ENCODE data around the gene SYNE4. TPM values are rescaled to one million over a fixed set of nuclear protein-coding genes. Genes with fewer than 3 reads are reported as not detected.

SYNE4 gene, protein sequence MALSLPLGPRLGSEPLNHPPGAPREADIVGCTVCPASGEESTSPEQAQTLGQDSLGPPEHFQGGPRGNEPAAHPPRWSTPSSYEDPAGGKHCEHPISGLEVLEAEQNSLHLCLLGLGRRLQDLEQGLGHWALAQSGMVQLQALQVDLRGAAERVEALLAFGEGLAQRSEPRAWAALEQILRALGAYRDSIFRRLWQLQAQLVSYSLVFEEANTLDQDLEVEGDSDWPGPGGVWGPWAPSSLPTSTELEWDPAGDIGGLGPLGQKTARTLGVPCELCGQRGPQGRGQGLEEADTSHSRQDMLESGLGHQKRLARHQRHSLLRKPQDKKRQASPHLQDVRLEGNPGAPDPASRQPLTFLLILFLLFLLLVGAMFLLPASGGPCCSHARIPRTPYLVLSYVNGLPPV
- total RNA-seq (0.62 and 1.3 TPM in 2 replicates), polyA plus RNA-seq (0.38 and 0.46 TPM in 2 replicates), polyA minus RNA-seq (0.17 and 0.22 TPM in 2 replicates), Bru-seq, nascent RNA (percentile 17 among the genes with signal in this experiment), BruChase-seq, experiment 1, labeled RNA remaining after a 6-hour chase (percentile 25 among the genes with signal in this experiment), BruChase-seq, experiment 2, labeled RNA remaining after a 2-hour chase (percentile 21 among the genes with signal in this experiment)
- polyA plus RNA-seq (2011; cell fraction: cytosol; rRNA removed): 0.05 and 0.14 TPM in 2 replicates
- 2.1 TPM in 2 replicates for polyA plus RNA-seq (2011; cell fraction: nucleus; rRNA removed)
- 0.13 and 0.59 TPM in 2 replicates for polyA plus RNA-seq (2012)
- polyA minus RNA-seq (2011; cell fraction: cytosol; rRNA and poly(A)+ RNA removed): not detected
- 0.19 TPM in 1 of 2 replicates, not detected in the other for polyA minus RNA-seq (2011; cell fraction: nucleus; rRNA and poly(A)+ RNA removed)
- long read RNA-seq: 0 reads

DNA sequence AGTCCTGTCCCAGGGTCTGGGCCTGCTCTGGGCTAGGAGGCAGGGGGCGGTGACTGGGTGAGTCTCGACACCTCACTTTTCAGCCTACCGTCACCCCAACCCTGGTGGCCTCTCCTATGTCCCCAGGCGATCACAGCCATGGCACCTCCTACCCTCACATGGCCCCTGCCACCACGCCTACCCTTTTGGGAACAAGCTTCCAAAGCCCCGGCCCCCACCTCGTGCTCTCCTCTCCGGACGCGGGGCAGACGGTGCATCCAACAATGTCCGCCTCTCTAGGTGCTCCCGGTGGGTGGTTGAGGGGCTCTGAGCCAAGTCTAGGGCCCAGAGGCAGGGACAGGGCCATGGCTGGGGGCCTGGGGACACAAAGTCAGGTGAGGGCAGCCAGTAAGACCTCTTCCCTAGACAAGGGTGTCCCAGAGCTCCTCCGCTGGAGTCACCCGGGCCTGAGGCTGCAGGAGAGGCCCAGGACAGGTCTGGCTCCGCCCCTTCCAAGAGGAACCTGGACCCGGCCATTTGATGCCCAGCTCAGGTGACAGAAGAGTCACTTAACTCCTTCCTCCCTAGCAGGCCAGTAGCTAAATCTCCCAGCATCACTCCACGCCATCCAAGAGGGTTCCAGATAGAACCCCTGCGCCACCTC, at the start of gene SYNE4:
Gene SYNE4, minus strand, starts transcription at position 478 of the 643 bp plus-strand sequence. Its CDS starts 132 bp downstream, at position 346.
- H2AFZ ChIP-seq (ENCODE audit: low read depth, low read length): peak within 1 kb of the TSS; percentile 75
- POLR2A ChIA-PET: interaction anchor here (0.6 kb wide), 1 partner anchor 76 kb away, joined by 3 read pairs; no protein-coding TSS in a partner anchor
- no peak within 1 kb of the TSS for H3K9ac ChIP-seq (replicated peaks; ENCODE audit: extremely low read depth, insufficient read depth, low read length)

More for the DNA sequence above, at the start of gene SYNE4:
- no peaks in the 10 kb centered on the region for H3K9me1 ChIP-seq (replicated peaks; ENCODE audit: control insufficient read depth, extremely low read depth, insufficient read depth, low read length)
- H3K4me1 ChIP-seq (ENCODE audit: control insufficient read depth, extremely low read depth, insufficient read depth, low read length): peaks cover 8% of the 10 kb centered on the region
- intact Hi-C loops (cut with micrococcal nuclease) (no loop called here), dilution Hi-C loops (cut with MboI; ENCODE audit: extremely low pct_ligation_motif_present, low sequenced_read_pairs) (no loop called here)
- peak within 1 kb of the TSS; percentile 34 for H3K4me2 ChIP-seq (ENCODE audit: insufficient read depth, low read length)
- H3K36me3 ChIP-seq (ENCODE audit: control insufficient read depth in 2 of 2, extremely low read depth in 1 of 2, insufficient read depth in 2 of 2, low read length in 2 of 2): no peaks in the 10 kb centered on the region
- TF ChIP-seq, protein P1, sequence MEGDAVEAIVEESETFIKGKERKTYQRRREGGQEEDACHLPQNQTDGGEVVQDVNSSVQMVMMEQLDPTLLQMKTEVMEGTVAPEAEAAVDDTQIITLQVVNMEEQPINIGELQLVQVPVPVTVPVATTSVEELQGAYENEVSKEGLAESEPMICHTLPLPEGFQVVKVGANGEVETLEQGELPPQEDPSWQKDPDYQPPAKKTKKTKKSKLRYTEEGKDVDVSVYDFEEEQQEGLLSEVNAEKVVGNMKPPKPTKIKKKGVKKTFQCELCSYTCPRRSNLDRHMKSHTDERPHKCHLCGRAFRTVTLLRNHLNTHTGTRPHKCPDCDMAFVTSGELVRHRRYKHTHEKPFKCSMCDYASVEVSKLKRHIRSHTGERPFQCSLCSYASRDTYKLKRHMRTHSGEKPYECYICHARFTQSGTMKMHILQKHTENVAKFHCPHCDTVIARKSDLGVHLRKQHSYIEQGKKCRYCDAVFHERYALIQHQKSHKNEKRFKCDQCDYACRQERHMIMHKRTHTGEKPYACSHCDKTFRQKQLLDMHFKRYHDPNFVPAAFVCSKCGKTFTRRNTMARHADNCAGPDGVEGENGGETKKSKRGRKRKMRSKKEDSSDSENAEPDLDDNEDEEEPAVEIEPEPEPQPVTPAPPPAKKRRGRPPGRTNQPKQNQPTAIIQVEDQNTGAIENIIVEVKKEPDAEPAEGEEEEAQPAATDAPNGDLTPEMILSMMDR (IDR thresholded peaks at IDR 0.05; ENCODE audit: extremely low read depth in 1 of 2, insufficient read depth in 1 of 2, low read depth in 1 of 2, low read length in 2 of 2): no peak
- DNase-seq (ENCODE audit: low read depth, low spot score) (no peak), FAIRE-seq (no peak)
- H4K20me1 ChIP-seq (replicated peaks; ENCODE audit: control insufficient read depth, extremely low read depth, insufficient read depth, low read length): no peaks in the 10 kb centered on the region
- BruUV-seq (replicated peaks): no TSS peak
- CTCF ChIA-PET: interaction anchor here (0.9 to 2.0 kb wide), 2 partner anchors 11 to 120 kb away, joined by 3 to 4 read pairs; no protein-coding TSS in a partner anchor
- no peaks in the 10 kb centered on the region for H3K27me3 ChIP-seq (ENCODE audit: control insufficient read depth in 2 of 2, insufficient read depth in 2 of 2, low read length in 2 of 2)
- H3K4me3 ChIP-seq (replicated peaks in 1 of 3; ENCODE audit: insufficient read depth in 1 of 3, low read depth in 1 of 3, low read length in 3 of 3): peak within 1 kb of the TSS in 1 of 3 experiments; percentile 20
- H3K27ac ChIP-seq (ENCODE audit: insufficient read depth, low read depth, low read length): no peak within 1 kb of the TSS
- no peaks in the 10 kb centered on the region for H3K79me2 ChIP-seq (ENCODE audit: control insufficient read depth, insufficient read depth, low read length)
- no peaks in the 10 kb centered on the region for H3K9me3 ChIP-seq (replicated peaks; ENCODE audit: control insufficient read depth, insufficient read depth, low read length)

Data from endothelial cell of umbilical vein (primary cell).